Activated naive CD4-positive, alpha-beta T cell (primary cell): Measurements from ENCODE around the gene GORASP2.

Source experiments
- DNase-seq, 4 experiments: peaks; one replicate each; lab custom pipeline; 2025; lab: John Stamatoyannopoulos, UW

The GORASP2 gene

DNA sequence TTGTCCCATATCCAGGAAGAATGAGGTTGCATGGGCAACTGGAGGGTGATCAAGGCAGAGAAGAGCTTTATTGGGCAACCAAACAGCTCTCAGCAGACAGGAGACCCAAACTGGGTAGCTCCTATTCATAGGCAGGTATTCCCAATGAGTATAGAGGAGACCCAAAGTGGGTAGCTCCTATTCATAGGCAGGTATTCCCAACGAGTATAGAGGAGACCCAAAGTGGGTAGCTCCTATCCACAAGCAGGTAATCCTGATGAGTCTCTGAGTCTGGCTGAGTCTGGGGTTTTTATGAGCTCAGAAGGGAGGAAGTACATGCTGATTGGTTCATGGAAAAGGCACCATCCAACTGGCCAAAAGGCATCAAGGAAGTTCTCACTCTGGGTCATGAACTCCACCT lies 5.3 kb upstream of the GORASP2 start:
- no peak for DNase-seq

DNA sequence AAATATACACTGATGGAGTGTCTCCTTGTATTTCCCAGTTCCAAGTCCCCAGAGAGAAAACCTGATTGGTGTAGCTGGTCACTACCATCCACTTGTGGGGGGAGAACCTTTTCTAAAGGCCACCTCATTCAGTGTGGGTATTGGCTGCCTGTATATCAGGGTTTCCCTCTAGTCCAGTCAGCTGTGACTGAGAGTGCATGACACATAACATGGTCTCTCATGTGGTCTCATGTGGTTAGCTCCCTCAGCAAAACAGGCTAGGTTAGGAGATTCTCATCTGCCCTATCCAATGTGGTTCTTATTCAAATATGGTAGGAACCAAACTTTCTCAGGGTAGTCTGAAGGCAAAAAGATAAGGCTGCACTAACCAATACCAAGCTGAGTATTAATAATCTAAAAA lies 4.1 kb upstream of the GORASP2 start:
- DNase-seq, result no peak

DNA sequence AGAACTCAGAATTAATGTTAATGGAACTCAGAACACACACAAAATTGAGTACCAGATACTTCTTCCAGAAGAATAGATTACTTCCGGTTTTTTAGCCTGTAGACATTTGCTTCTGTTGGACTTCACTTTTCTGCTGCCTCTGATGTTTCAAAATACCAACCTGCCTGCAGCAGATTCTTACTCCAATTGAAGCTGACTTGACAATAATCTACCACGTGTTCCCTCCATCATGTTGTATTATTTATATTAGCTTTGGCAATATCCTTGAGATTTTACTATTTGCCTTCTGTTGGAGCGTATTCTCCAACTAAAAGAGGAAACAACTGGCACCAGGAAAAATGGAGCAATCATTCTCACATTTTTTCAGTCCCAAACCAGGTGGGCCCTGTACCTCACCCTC lies 3.1 kb upstream of the GORASP2 start:
- no peak for DNase-seq

DNA sequence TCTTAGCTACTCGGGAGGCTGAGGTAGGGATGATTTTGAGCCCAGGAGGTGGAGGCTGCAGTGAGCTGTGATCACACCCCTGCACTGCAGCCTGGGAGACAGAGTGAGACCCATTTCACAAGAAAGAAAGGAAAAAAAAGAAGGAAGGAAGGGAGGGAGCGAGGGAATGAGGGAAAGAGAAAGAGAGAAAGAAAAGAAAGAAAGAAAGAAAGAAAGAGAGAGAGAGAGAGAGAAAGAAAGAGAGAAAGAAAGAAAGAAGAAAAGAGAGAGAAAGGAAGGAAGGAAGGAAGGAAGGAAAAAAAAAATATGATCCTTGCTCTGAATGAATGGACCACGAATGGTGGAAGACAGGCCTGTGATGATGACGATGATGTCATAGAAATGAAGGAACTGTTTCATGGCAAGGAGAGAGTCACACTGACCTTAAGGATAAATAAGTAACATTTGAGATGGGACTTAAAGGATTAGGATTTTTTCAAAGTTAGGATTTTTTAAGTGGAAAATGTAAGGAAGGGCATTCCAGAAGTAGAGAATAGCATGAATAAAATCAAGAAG lies 2.2 kb upstream of the GORASP2 start:
- no peak for DNase-seq

DNA sequence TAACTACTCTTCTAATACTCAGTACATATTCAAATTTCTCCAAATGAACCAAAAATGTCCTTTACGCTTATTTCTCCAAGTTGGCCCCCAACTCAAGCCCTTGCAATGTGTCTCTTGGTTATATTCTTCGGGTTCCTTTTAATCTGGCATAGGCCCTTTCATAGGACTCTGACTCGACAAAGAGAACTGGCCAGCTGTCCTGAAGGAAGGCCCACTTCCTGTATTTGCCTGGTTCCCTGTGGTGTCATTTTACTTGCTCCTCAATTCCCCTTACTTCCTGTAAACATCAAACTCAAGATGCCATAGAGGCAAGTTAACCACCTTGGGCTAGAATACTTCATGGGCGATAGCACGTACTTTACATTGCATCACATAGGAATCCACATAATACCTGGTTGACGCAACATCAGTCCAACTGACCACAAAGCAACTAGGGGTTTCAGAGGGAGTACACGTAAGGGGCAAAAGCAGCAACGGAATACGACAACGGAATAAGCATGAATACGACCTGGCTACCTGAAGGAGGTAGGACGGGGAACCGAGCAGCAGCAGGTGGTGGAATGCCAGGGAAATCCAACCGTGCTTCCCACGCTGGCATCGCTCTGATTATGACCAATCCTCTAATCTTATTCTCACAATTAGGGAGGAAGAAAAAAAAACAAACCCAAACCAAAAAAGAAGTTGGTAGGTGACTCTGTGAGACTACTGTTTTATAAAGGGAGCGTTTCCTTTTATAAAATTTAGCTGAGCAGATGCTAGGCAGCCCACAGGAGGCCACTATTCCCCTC lies 823 bp upstream of the GORASP2 start:
- DNase-seq, result no peak

DNA sequence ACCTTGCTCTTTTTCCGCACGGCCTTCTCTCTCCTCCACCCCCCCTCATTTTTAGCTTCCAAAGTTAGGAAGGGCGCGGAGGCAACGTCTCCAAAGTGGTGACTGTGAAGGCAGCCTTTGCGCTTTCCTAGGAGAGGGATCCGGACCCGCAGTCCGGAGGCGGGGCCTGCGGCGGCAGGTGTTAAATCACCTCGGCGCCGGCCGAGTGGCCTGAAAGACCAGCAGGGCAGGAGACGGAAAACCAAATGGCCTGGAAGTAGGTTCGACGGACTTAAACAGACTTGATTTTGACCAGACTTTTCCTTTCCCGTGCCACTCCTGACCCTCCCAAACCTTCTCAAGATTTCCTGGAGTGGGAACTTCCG lies 615 bp downstream of the GORASP2 start:
- DNase-seq, result peak in 1 of 4 experiments; percentile 32

DNA sequence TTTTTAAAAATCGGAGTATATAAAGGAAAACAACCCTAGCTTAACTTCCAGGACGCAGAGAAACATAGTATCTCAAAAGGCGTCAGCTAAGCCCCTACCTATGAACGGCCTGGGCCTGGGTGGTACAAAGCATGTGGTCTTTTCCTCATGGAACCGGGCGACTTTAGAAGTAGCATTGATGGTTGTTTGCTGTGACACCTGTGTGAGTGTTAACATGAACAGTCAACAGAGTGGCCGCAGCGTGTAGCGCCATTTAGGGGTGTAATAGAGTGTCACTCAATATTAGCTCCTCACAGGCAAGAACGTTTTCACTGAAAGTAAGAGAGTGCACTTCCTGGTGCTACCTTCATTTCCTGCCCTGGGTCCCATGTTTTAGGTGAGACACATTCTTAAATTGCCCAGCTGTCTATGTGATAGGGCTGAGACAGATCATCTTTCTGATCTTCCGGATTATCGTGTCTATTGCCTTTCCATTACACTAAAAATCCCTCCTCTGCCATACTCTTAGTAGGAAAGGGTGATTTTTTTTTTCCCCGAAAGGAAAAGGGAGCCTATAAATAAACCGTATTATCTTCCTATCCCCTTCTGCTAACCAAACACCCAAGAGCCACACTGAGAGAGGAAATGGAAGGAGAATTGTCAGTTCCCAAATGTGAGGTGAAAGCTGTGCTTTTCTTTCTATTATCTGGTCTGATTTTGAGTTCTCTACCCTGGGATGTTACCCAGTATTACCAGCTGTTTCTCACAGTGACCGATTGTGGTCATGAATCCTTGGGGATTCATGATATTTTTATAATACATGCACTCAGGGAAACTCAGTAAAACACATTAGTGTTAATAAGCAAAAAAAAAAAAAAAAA lies 1.3 kb downstream of the GORASP2 start:
- DNase-seq, result peak in 3 of 4 experiments; percentile 7 to 45 (median 30)

DNA sequence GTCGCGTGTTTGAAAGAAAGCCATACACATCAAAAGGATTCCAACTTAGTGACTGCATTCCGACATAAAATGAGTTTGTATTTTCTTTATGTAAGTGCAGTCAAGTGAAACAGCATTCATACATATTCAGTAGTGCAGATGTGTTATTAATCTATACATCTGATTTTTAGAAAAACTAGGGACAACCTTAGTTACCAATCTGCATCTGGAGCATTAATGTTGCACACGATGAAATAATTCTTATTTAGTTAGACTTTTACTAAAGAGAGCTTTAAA lies 1.9 kb downstream of the GORASP2 start:
- DNase-seq, result no peak

DNA sequence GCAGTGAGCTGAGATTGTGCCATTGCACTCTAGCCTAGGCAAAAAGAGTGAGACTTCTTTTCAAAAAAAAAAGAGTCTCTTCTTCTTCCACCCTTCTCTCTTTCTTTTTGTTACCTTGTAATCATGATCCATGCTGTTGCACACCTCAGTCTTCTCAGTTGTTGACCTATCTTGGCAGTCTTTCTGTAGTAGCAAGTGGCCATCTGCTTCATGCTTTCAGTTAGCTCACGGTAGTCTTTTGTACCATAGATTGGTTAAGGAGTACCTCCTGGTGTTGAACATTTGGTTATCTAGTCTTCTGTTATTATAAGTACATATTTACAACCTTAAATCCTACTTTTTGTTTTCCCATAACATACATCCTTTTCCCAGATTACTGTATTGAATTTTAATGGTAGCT lies 3.1 kb downstream of the GORASP2 start:
- DNase-seq, result no peak

DNA sequence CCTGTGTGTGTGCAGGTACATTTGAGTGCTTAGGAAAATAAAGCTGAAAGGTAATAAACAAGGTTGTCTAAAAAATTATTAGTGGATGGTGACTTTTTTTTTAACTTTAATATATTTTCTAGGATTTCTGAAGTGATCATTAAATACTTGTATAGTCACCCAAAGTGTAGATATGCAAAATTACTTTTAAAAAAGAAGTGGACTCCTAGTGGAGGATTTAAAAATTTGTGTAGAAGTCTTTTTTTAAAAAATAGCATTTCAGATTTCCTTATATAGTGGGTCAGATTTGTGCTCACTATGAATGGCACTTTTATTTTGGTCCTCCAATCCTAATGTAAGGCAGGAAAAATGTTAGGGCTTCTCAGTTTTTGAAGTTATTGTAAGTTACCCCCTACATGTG lies 3.9 kb downstream of the GORASP2 start:
- no peak for DNase-seq

DNA sequence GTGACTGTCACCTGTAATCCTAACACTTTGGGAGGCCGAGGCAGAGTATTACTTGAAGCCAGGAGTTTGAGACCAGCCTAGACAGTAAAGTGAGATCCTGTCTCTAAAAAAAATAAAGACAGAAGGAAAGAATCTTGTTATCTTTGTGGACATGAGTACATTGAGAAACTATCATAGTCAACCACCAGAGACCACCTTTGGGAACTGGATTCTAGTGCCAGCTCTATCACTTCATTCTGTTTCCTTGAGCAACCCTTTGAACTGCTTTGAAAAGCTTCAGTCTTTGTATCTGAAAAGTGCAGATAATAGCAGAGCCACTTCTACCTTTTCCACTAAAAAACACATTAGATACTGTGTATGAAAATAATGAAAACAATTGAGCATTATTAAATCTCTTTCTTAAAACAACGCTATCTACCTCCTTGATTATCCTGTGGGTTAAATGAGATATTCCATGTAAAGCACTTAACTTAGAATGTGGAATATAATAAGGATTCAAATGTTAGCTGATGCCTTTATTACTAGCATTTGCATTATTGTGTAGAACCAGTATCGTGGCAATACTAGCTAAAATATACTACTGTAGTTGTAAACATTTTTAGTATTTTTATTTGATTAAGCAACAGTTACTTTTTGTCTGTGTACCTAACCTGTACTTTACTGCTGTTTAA lies 8.8 kb downstream of the GORASP2 start:
- DNase-seq, result no peak

DNA sequence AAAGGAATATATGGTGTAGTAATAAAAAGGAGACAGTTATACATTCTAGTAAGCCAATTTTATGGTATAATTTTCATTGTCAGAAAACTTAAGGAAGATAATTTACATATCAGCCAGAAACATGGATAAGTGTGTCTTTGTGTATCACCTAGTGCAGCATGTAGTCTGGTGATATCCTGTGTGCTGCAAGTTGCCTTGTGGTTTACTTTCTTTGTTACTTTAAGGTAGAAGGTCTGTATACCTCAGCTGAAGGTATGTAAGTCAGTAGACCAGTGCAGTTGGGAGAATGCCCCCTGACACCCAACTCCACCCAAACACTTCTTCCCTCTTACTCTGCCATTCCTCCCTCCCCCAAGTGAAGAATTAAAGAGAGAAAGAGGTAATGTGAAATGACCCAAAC lies 11.0 kb downstream of the GORASP2 start:
- DNase-seq, result no peak

DNA sequence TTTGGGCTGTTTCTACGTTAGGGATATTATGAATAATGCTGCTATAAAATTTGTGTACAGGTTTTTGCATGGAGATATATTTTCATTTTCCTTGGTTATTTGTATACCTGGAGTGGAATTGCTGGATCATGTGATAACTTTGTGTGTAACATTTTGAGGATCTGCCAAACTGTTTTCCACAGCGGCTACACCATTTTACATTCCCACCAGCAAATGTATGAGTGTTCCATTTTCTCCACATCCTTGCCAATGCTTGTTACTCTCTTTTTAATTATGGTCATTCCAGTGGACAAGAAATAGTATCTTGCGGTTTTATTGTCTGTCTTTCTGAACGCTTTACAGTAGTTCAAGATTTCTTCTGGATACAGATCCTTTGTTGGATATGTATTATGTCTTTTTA lies 13.6 kb downstream of the GORASP2 start:
- no peak for DNase-seq

DNA sequence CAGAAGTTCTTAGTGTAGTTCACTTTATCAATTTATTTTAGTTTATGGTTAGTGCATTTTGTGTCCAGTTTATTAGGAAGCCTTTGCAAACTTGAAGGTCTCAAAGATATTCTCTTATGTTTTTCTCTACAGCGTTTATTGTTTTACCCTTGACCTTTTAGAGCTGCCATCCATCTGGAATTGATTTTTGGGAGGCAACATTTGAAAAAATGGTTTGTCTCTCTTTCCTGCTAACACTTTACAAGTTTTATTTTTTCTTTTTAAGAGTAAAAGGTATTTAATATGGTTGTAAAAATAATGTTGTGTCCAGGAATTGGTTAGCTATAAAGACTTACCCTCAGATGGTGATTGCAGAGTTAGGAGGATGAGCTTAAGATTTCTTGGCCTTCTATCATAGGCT lies 14.0 kb downstream of the GORASP2 start:
- no peak for DNase-seq

DNA sequence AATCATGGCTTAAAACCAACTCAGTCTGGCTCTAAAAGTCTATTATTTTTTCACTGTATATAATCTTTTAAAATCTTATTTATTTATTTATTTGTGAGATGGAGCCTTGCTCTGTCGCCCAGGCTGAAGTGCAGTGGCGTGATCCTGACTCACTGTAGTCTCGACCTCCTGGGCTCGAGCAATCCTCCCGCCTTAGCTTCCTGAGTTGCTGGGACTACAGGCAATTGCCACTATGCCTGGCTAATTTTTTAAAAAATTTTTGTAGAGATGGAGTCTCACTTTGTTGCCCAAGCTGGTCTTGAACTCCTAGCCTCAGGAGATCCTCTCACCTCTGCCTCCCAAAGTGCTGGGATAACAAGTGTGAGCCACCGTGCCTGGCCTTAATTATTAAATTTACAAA lies 14.5 kb downstream of the GORASP2 start:
- DNase-seq, result no peak

DNA sequence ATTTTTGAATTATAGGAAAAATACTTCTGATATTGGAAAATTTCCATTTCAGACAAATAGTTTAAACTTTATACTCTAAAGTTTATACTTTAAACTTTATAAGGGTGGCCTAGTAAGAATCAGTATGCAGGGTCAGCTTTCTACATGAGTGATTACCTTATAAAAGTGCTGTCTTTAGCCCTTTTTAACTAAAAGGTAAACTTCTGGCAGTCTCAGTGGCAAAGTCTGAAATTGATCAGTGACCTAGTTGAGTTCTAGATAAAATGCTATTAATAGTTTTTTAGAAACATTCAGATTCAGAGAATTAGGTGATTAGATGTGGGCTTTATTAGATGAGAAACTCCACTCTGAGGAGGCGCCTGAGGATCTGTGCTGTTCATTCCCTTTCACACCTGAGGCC lies 15.5 kb downstream of the GORASP2 start:
- DNase-seq, result no peak

DNA sequence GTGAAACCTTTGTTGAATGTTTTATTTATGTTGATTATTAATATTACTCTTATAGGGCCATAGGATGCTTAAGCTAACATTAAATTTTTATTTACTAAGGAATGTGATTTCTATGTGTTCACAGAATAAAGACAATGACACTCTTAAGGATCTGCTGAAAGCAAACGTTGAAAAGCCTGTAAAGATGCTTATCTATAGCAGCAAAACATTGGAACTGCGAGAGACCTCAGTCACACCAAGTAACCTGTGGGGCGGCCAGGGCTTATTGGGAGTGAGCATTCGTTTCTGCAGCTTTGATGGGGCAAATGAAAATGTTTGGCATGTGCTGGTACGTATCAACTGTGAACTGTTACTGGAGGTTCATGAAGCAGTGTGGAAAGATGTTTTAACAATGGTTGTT lies 20.4 kb downstream of the GORASP2 start:
- no peak for DNase-seq

DNA sequence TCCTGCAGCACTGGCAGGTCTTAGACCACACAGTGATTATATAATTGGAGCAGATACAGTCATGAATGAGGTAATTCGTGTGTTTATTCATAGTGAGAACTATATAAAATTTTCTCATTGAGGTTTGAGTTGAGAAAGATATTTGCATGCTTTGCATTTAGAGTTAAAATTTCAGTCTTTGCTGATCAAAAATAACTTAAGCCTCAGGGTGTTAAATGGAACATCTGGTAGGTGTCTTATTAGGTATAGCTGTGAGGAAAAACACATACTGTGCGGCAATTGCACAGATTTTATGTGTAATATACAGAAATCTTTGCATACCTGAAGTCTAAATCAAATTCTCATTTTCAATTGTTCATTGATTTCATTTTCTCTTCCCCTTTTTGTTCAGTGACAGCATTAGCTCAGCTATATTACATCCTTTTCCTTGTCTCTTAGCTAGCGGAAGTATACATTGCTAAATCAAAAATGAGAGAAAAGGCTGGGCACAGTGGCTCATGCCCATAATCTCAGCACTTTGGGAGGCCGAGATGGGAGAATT lies 21.2 kb downstream of the GORASP2 start:
- no peak for DNase-seq

DNA sequence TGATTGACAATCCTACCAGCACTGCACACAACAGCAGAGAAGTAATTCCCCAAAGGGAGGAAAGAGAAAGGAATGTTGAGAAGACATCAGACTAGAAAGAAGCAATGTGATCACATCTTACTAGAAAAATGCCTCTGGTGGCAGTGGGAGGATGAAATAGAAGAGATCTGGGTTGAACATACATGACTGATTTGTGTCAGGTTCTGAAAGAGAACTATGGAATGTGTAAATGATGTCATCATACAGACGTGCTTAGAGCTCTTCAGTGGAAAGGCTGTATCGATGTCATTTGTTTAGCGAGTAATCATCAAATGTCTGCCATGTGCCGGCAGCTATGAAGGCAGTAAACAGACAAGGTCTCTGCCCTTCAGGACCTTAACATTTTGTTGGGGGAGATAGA lies 24.9 kb downstream of the GORASP2 start:
- DNase-seq, result no peak

DNA sequence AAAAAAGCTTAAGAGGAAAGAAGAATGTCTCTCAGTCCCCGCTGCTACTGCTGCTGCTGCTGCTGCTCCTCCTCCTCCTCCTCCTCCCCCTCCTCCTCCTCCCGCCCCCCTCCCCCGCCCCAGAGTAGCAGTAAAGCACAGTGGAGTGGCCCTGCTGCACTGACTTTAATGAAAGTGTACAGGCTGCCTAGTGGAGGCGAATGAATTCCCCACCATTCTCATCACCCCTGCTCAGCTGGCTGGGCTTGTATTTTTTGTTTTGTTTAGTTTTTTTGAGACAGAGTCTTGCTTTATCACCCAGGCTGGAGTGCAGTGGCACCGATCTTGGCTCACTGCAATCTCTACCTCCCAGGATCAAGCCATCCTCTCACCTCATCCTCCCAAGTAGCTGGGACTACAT lies 34.3 kb downstream of the GORASP2 start:
- DNase-seq, result no peak

DNA sequence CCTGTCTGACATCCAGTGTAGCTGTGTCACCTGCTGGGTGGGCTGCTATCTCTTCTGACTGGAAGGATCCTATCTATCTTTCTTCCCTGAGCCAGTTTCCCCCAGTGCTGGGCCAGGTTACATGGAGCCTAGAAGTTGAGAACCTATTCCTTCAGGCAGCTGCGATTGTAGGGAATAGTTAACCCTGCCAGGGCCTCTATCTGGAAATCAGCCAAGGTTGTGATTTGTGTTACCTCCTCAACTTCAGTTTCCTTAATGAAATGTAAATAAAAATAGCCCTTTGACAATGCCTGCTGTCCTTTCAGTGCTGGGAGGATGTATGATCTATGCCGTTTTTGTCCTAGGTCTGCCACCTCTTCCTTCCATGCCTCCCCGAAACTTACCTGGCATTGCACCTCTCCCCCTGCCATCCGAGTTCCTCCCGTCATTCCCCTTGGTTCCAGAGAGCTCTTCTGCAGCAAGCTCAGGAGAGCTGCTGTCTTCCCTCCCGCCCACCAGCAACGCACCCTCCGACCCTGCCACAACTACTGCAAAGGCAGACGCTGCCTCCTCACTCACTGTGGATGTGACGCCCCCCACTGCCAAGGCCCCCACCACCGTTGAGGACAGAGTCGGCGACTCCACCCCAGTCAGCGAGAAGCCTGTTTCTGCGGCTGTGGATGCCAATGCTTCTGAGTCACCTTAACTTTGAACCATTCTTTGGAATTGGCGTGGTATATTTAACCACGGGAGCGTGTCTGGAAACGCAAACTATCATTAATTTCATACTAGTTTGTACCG lies 36.6 kb downstream of the GORASP2 start:
- no peak for DNase-seq
